Hepatocyte (in vitro differentiated cells): ENCODE results near the gene CYFIP1. TPM values are rescaled to one million over a fixed set of nuclear protein-coding genes. Genes with fewer than 3 reads are reported as not detected.

Experiments
- DNase-seq: peaks from one replicate; pipeline ENCODE4 v3.0.0-alpha.2; 2016; ENCODE audit warnings: low spot score
- H2AFZ ChIP-seq: fragments of 200-600 bp; sonication (generic); 2 replicates; pipeline ENCODE4 v1.6.0; 2016; ENCODE audit warnings: antibody characterized with exemption, mild to moderate bottlenecking
- H3K27ac ChIP-seq: fragments of 200-600 bp; sonication (generic); 2 replicates; pipeline ENCODE4 v1.5.1; 2016; ENCODE audit warnings: mild to moderate bottlenecking
- H3K27me3 ChIP-seq: fragments of 200-600 bp; sonication (generic); 2 replicates; pipeline ENCODE4 v1.6.1; 2016
- H3K36me3 ChIP-seq: fragments of 200-600 bp; sonication (generic); replicated peaks from 2 replicates; pipeline ENCODE4 v1.5.1; 2016; ENCODE audit warnings: low read depth; ENCODE audit not compliant: insufficient read depth
- H3K4me1 ChIP-seq: fragments of 200-600 bp; sonication (generic); 2 replicates; pipeline ENCODE4 v1.5.1; 2016; ENCODE audit warnings: mild to moderate bottlenecking, moderate library complexity; ENCODE audit not compliant: insufficient read depth
- H3K4me2 ChIP-seq: fragments of 200-600 bp; sonication (generic); 2 replicates; pipeline ENCODE4 v1.6.0; 2016
- H3K4me3 ChIP-seq: fragments of 200-600 bp; sonication (generic); 2 replicates; pipeline ENCODE4 v1.5.1; 2016; ENCODE audit warnings: mild to moderate bottlenecking
- H3K79me2 ChIP-seq: fragments of 200-600 bp; sonication (generic); 2 replicates; pipeline ENCODE4 v1.6.0; 2017; ENCODE audit warnings: mild to moderate bottlenecking
- H3K9me2 ChIP-seq: fragments of 200-600 bp; sonication (generic); replicated peaks from 2 replicates; pipeline ENCODE4 v1.6.0; 2017; ENCODE audit warnings: mild to moderate bottlenecking; ENCODE audit not compliant: insufficient read depth
- H3K9me3 ChIP-seq: fragments of 200-600 bp; sonication (generic); 2 replicates; pipeline ENCODE4 v1.5.1; 2016; ENCODE audit warnings: low read depth, mild to moderate bottlenecking
- H4K20me1 ChIP-seq: fragments of 200-600 bp; sonication (generic); 2 replicates; pipeline ENCODE4 v1.6.0; 2016; ENCODE audit warnings: mild to moderate bottlenecking; ENCODE audit not compliant: insufficient read depth, poor library complexity, severe bottlenecking
- CTCF ChIP-seq: fragments of 200-600 bp; sonication (generic); IDR thresholded peaks from 2 replicates; pipeline ENCODE4 v1.5.1; 2016; ENCODE audit warnings: antibody characterized with exemption, mild to moderate bottlenecking; ENCODE audit not compliant: poor library complexity
- EZH2 ChIP-seq: fragments of 200-600 bp; sonication (generic); IDR thresholded peaks from 2 replicates; pipeline ENCODE4 v1.6.1; 2016; ENCODE audit warnings: antibody characterized with exemption, mild to moderate bottlenecking, borderline replicate concordance
- EZH2phosphoT487 ChIP-seq: fragments of 200-600 bp; sonication (generic); IDR thresholded peaks from one replicate; pipeline ENCODE4 v1.6.1; 2018; ENCODE audit warnings: antibody characterized with exemption, mild to moderate bottlenecking, low read depth, moderate library complexity; ENCODE audit not compliant: unreplicated experiment, severe bottlenecking
- WGBS: methylation state at CpG from one replicate; pipeline ENCODE4 v1.1.6; 2016; ENCODE audit warnings: low lambda C conversion rate; ENCODE audit errors: missing lambda C conversion rate; 5-methylcytosine and 5-hydroxymethylcytosine counted together
- polyA plus RNA-seq: library from polyadenylated mRNA; unstranded; fragments of >200 nt; fragmentation: Nextera tagmentation; extraction: Ambion mirVana; gene quantifications from 2 replicates; pipeline ENCODE4 v1.2.1, GENCODE V29; 2016
- total RNA-seq: library from RNA; depleted of rRNA; stranded (reverse); fragments of >200 nt; gene quantifications from 2 replicates; pipeline ENCODE4 v1.2.3, GENCODE V29; 2014

Gene CYFIP1
- total and polyA plus RNA-seq, 2 experiments from 2014 or later: 73.4 to 92.2 TPM

- no peaks in the 10 kb centered on the region for H3K79me2 ChIP-seq
- H4K20me1 ChIP-seq: no peaks in the 10 kb centered on the region
- H3K4me2 ChIP-seq: no peak overlapping the region
- 95% methylated on average over 25 of the region's 25 CpGs for WGBS
- H3K27me3 ChIP-seq: no peaks in the 10 kb centered on the region
- no peak for TF ChIP-seq CTCF
- TF ChIP-seq EZH2phosphoT487: no peak
- TF ChIP-seq EZH2: no peak
- H3K9me2 ChIP-seq: no peaks in the 10 kb centered on the region
- no peak overlapping the region for H3K27ac ChIP-seq
- no peaks in the 10 kb centered on the region for H3K4me1 ChIP-seq
- H3K9me3 ChIP-seq: no peaks in the 10 kb centered on the region
- H3K4me3 ChIP-seq: no peak overlapping the region
- no peak for DNase-seq
- H2AFZ ChIP-seq: no peak overlapping the region
- no peaks in the 10 kb centered on the region for H3K36me3 ChIP-seq
These were observed 52.4 kb downstream of the CYFIP1 start for GRCh38 chr15:22927761-22928160.

- Histone ChIP-seq H3K9me3 (no peaks in the 10 kb centered on the region), H3K4me2 (no peak overlapping the region), H3K9me2 (no peaks in the 10 kb centered on the region), H3K4me1 (no peaks in the 10 kb centered on the region), H3K36me3 (no peaks in the 10 kb centered on the region), H3K27ac (no peak overlapping the region), H2AFZ (no peak overlapping the region), H4K20me1 (no peaks in the 10 kb centered on the region), H3K79me2 (no peaks in the 10 kb centered on the region), H3K4me3 (no peak overlapping the region), H3K27me3 (no peaks in the 10 kb centered on the region)
- no peak for DNase-seq
- WGBS: 97% methylated on average over 17 of the region's 17 CpGs
- TF ChIP-seq CTCF: no peak
- TF ChIP-seq EZH2phosphoT487: no peak
- TF ChIP-seq EZH2: no peak
These were observed 54.3 kb downstream of the CYFIP1 start for GRCh38 chr15:22925875-22926274.

GRCh38 chr15:22922003-22922402 lies 58.2 kb downstream of the CYFIP1 start:
- 88% methylated on average over 5 of the region's 5 CpGs for whole genome bisulfite sequencing
- H3K27me3 ChIP-seq: no peaks in the 10 kb centered on the region
- no peaks in the 10 kb centered on the region for H3K4me1 ChIP-seq
- H3K79me2 ChIP-seq: no peaks in the 10 kb centered on the region
- H3K4me2 ChIP-seq: no peak overlapping the region
- H4K20me1 ChIP-seq: no peaks in the 10 kb centered on the region
- H3K36me3 ChIP-seq: no peaks in the 10 kb centered on the region
- TF ChIP-seq EZH2 (no peak), CTCF (no peak), EZH2phosphoT487 (no peak)
- H3K9me2 ChIP-seq: no peaks in the 10 kb centered on the region
- H3K27ac ChIP-seq: no peak overlapping the region
- no peak for DNase-seq
- no peak overlapping the region for H3K4me3 ChIP-seq
- no peak overlapping the region for H2AFZ ChIP-seq
- H3K9me3 ChIP-seq: no peaks in the 10 kb centered on the region

GRCh38 chr15:22919171-22919570 lies 61.0 kb downstream of the CYFIP1 start:
- 83% methylated on average over 3 of the region's 3 CpGs for WGBS
- Histone ChIP-seq H2AFZ (no peak overlapping the region), H3K9me2 (no peaks in the 10 kb centered on the region), H3K27ac (no peak overlapping the region), H3K36me3 (no peaks in the 10 kb centered on the region), H3K27me3 (no peaks in the 10 kb centered on the region), H3K9me3 (no peaks in the 10 kb centered on the region), H3K79me2 (no peaks in the 10 kb centered on the region), H3K4me2 (no peak overlapping the region), H3K4me1 (no peaks in the 10 kb centered on the region), H4K20me1 (no peaks in the 10 kb centered on the region), H3K4me3 (no peak overlapping the region)
- DNase-seq: no peak
- TF ChIP-seq EZH2phosphoT487: no peak
- no peak for TF ChIP-seq CTCF
- TF ChIP-seq EZH2: no peak
